Astrocyte of the cerebellum (primary cell): Measurements from ENCODE around the gene C3orf80.

ENCODE experiments used
- DNase-seq: peaks from one replicate; pipeline ENCODE4 v3.0.0-alpha.2; 2011; ENCODE audit warnings: low read depth
- H3K4me3 ChIP-seq: 2 replicates; pipeline ENCODE4 v1.5.1; 2011; ENCODE audit warnings: mild to moderate bottlenecking, low read depth, low read length, moderate library complexity
- CTCF ChIP-seq: IDR thresholded peaks from 2 replicates; pipeline ENCODE4 v1.5.1; 2012; ENCODE audit warnings: low read length, low read depth, moderate library complexity, mild to moderate bottlenecking; ENCODE audit errors: missing control alignments
- in situ Hi-C: cut with HindIII; loops from 2 replicates; pipeline ENCODE4 v1.10.0; 2017; ENCODE audit warnings: low sequenced_read_pairs

The C3orf80 gene

GRCh38 chr3:160247766-160248165, 22.5 kb downstream of the C3orf80 start:
- in situ Hi-C loops: no loop called here
- H3K4me3 ChIP-seq: no peak overlapping the region
- no peak for DNase-seq

GRCh38 chr3:160253298-160253697, 28.1 kb downstream of the C3orf80 start:
- in situ Hi-C loops: no loop called here
- no peak for DNase-seq
- H3K4me3 ChIP-seq: no peak overlapping the region
- no peak for TF ChIP-seq CTCF

More at GRCh38 chr3:160247766-160248165, 22.5 kb downstream of the C3orf80 start:
- TF ChIP-seq CTCF: no peak

GRCh38 chr3:160257606-160258005, 32.4 kb downstream of the C3orf80 start:
- TF ChIP-seq CTCF: no peak
- H3K4me3 ChIP-seq: no peak overlapping the region
- DNase-seq: no peak
- in situ Hi-C loops: no loop called here

GRCh38 chr3:160259589-160259988, 34.4 kb downstream of the C3orf80 start:
- no peak for TF ChIP-seq CTCF
- no peak for DNase-seq
- in situ Hi-C loops: no loop called here
- H3K4me3 ChIP-seq: no peak overlapping the region

GRCh38 chr3:160260587-160261270, 35.5 kb downstream of the C3orf80 start:
- no peak overlapping the region for H3K4me3 ChIP-seq
- no peak for DNase-seq
- in situ Hi-C loops: no loop called here
- no peak for TF ChIP-seq CTCF

GRCh38 chr3:160265088-160265487, 39.9 kb downstream of the C3orf80 start:
- DNase-seq: no peak
- TF ChIP-seq CTCF: no peak
- in situ Hi-C loops: no loop called here

More at GRCh38 chr3:160265088-160265487, 39.9 kb downstream of the C3orf80 start:
- no peak overlapping the region for H3K4me3 ChIP-seq
